Natural killer cell (primary cell): Measurements from ENCODE around the gene SMAP1. TPM values are rescaled to one million over a fixed set of nuclear protein-coding genes. Genes with fewer than 3 reads are reported as not detected.

Source experiments
- ATAC-seq, 3 donors: fragments of 150-1000 bp in 2 of 3; fragments of 200-7000 bp in 1 of 3; cut with Tn5 transposase; 1 replicate in 1 of 3; 2 replicates in 2 of 3; pipeline ENCODE4 v1.10.0; 2021; ENCODE audit warnings: mild to moderate bottlenecking in 2 of 3, moderate library complexity in 2 of 3
- DNase-seq, 2 donors: peaks; one replicate each; pipeline versions ENCODE4 v3.0.0 to v3.0.0-alpha.2; 2013 to 2021; ENCODE audit warnings: mixed read lengths in 1 of 2
- H3K27ac ChIP-seq: one replicate; pipeline ENCODE4 v1.5.1; 2013; ENCODE audit warnings: mild to moderate bottlenecking, low read length
- H3K27me3 ChIP-seq: one replicate; pipeline ENCODE4 v1.6.1; 2013; ENCODE audit warnings: low read length; ENCODE audit not compliant: control insufficient read depth, insufficient read depth
- H3K36me3 ChIP-seq: one replicate; pipeline ENCODE4 v1.6.1; 2013; ENCODE audit warnings: low read length; ENCODE audit not compliant: control insufficient read depth, insufficient read depth
- H3K4me1 ChIP-seq: one replicate; pipeline ENCODE4 v1.6.1; 2013; ENCODE audit warnings: low read length; ENCODE audit not compliant: control insufficient read depth, insufficient read depth
- H3K4me3 ChIP-seq: one replicate; pipeline ENCODE4 v1.5.1; 2013; ENCODE audit warnings: low read length
- H3K9me3 ChIP-seq: one replicate; pipeline ENCODE4 v1.6.1; 2013; ENCODE audit warnings: low read length; ENCODE audit not compliant: control insufficient read depth, insufficient read depth
- H3K27ac Mint-ChIP-seq, 2 donors: one replicate each; pipeline ENCODE4 v1.8.0; 2022; ENCODE audit warnings: mild to moderate bottlenecking in 2 of 2, mixed read lengths in 2 of 2, moderate library complexity in 1 of 2
- H3K27me3 Mint-ChIP-seq, 2 donors: one replicate each; pipeline ENCODE4 v1.8.0; 2022; ENCODE audit warnings: low read depth in 2 of 2, mixed read lengths in 2 of 2
- H3K36me3 Mint-ChIP-seq: one replicate; pipeline ENCODE4 v1.8.0; 2022; ENCODE audit warnings: mixed read lengths
- H3K4me1 Mint-ChIP-seq, 2 donors: one replicate each; pipeline ENCODE4 v1.8.0; 2022; ENCODE audit warnings: mixed read lengths in 2 of 2
- H3K4me3 Mint-ChIP-seq: one replicate; pipeline ENCODE4 v1.8.0; 2022; ENCODE audit warnings: mild to moderate bottlenecking, moderate library complexity, mixed read lengths
- H3K9me3 Mint-ChIP-seq, 2 donors: one replicate each; pipeline ENCODE4 v1.8.0; 2022; ENCODE audit warnings: mixed read lengths in 2 of 2
- WGBS: methylation state at CpG from one replicate; pipeline ENCODE4 v1.1.7; 2013; ENCODE audit warnings: missing lambda C conversion rate; ENCODE audit not compliant: insufficient coverage; 5-methylcytosine and 5-hydroxymethylcytosine counted together
- intact Hi-C: fragments of 100-400 bp; cut with micrococcal nuclease; formaldehyde crosslinking; loops from one replicate; pipeline ENCODE4 v1.14.2; 2022
- total RNA-seq, 4 donors: library from RNA; stranded (reverse); fragments of 120-200 nt in 1 of 4; gene quantifications; one replicate each; pipeline versions ENCODE4 v1.2.3 to v1.2.4, GENCODE V29; 2013 to 2022
- TF ChIP-seq, protein P1 (sequence below): fragments of 200-600 bp; IDR thresholded peaks from one replicate; pipeline ENCODE4 v1.8.0; 2022; ENCODE audit warnings: antibody characterized with exemption

SMAP1 gene
- total RNA-seq, 3 donors from 2014 or later (not counting 1 experiment from before 2014, with no cell fraction given): 28.6 to 35.4 (median 30.6) TPM

DNA sequence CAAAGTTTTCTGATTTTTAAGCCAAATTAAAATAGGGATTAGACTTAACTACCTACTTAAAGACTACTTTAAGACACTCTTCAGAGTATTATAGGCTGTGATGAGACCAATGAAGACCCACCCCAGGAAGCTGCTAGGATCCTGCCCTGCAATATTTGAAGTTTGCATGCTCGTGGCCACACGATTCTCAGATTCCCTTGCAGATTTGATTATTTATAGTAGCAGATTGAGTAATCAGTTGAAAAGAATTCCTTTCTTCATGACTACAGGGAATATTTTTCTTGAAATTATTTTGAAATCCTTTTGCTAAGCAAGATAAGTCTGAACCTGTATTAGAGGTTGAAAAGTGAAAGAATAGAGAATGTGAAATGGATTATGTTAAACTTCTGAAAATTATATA, 166.8 kb downstream of the SMAP1 start:
- 100% methylated on average over 2 of the region's 2 CpGs for WGBS
- Mint-ChIP-seq H3K4me1 (peaks cover 6 to 9% of the 10 kb centered on the region in 2 donors), H3K9me3 (no peaks in the 10 kb centered on the region), H3K36me3 (no peaks in the 10 kb centered on the region), H3K4me3 (no peak overlapping the region), H3K27me3 (no peaks in the 10 kb centered on the region), H3K27ac (no peak overlapping the region)
- DNase-seq (no peak), ATAC-seq (no peak)
- intact Hi-C loops: no loop called here
- Histone ChIP-seq H3K27me3 (no peaks in the 10 kb centered on the region), H3K27ac (no peak overlapping the region), H3K4me1 (no peaks in the 10 kb centered on the region), H3K9me3 (no peaks in the 10 kb centered on the region), H3K36me3 (no peaks in the 10 kb centered on the region), H3K4me3 (no peak overlapping the region)
- TF ChIP-seq, protein P1, sequence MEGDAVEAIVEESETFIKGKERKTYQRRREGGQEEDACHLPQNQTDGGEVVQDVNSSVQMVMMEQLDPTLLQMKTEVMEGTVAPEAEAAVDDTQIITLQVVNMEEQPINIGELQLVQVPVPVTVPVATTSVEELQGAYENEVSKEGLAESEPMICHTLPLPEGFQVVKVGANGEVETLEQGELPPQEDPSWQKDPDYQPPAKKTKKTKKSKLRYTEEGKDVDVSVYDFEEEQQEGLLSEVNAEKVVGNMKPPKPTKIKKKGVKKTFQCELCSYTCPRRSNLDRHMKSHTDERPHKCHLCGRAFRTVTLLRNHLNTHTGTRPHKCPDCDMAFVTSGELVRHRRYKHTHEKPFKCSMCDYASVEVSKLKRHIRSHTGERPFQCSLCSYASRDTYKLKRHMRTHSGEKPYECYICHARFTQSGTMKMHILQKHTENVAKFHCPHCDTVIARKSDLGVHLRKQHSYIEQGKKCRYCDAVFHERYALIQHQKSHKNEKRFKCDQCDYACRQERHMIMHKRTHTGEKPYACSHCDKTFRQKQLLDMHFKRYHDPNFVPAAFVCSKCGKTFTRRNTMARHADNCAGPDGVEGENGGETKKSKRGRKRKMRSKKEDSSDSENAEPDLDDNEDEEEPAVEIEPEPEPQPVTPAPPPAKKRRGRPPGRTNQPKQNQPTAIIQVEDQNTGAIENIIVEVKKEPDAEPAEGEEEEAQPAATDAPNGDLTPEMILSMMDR: no peak

DNA sequence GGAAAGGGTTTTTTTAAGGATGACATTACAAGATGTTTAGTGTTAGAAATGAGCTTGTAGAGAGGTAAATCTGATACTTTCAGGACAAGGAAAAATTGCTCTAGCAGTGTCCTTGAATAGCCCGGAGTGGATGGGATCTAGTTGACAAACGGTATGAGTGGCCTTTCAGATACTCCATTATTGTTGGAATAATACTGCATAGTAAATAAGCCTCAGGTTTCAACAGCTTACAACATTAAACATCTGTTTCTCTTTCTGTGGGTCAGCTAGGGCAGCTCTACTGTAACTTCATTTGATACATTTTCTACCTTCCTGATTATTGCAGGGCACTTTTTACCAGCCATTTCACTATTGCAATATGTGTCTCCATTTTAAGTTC, 171.2 kb downstream of the SMAP1 start:
- TF ChIP-seq, protein P1: no peak
- Histone ChIP-seq H3K4me3 (no peak overlapping the region), H3K4me1 (no peaks in the 10 kb centered on the region), H3K9me3 (no peaks in the 10 kb centered on the region), H3K36me3 (peaks cover 2% of the 10 kb centered on the region), H3K27me3 (no peaks in the 10 kb centered on the region), H3K27ac (no peak overlapping the region)
- no peaks in the 10 kb centered on the region for H3K27me3 Mint-ChIP-seq
- peak overlapping the region in 1 of 2 donors; percentile 47 for H3K27ac Mint-ChIP-seq
- intact Hi-C loops: no loop called here
- WGBS: 96% methylated on average over 2 of the region's 2 CpGs
- no peak for DNase-seq
- ATAC-seq: no peak
- no peak overlapping the region for H3K4me3 Mint-ChIP-seq
- H3K4me1 Mint-ChIP-seq: peaks cover 6 to 19% of the 10 kb centered on the region in 2 donors
- H3K36me3 Mint-ChIP-seq: no peaks in the 10 kb centered on the region
- H3K9me3 Mint-ChIP-seq: no peaks in the 10 kb centered on the region

DNA sequence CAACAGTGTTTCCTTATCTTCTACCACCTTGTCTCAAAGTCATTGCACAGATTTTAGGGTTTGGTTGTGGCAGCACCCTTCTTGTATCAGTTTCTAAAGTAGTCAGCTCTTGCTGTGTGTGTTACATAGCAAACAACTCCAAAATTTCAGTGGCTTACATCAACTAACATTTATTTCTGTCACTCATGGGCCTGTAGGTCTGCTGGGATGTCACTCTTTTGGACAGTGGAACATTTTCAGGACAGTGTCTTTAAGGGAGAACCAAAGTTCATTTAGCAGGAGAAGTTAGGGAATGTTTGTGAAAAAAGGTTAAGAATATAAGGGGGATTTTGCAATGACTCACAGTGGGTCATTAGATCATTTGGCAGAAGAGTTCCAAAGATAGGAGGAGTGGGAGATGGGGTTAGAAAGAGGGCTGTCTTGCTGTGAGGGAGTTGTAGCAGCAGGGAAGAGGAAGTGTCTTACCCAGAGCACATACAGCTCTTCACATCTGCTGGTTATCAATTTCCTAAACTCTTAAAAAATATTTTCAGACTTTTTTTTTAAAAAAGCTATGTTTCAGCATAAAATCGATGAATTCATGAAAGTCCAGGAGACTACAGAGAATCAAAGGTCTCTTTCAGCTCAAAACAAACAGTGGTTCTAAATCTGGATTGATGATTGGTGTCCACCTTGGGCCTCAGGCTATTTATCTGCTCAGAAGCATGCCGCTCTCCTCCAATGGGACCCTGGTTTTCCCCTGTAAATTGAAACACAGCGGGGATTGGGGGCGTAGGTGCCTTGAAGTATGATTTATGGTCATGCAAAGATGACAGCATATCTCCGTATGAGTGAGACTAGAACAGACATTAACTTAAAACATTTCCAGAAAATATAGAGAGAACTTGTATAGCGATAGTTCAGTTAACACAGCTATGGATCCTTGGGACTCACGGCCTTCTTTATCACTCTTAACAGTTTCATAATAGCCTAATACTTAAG, 171.9 kb downstream of the SMAP1 start:
- no peaks in the 10 kb centered on the region for H3K27me3 ChIP-seq
- no peak overlapping the region for H3K4me3 ChIP-seq
- TF ChIP-seq, protein P1: no peak
- no peak overlapping the region for H3K27ac ChIP-seq
- intact Hi-C loops: no loop called here
- H3K36me3 ChIP-seq: peaks cover 2% of the 10 kb centered on the region
- no peaks in the 10 kb centered on the region for H3K4me1 ChIP-seq
- WGBS: 97% methylated on average over 6 of the region's 7 CpGs
- peaks cover 5 to 16% of the 10 kb centered on the region in 2 donors for H3K4me1 Mint-ChIP-seq
- DNase-seq (no peak), ATAC-seq (no peak)
- H3K27me3 Mint-ChIP-seq: no peaks in the 10 kb centered on the region
- H3K27ac Mint-ChIP-seq: peak overlapping the region in 1 of 2 donors; percentile 47
- no peaks in the 10 kb centered on the region for H3K36me3 Mint-ChIP-seq
- no peak overlapping the region for H3K4me3 Mint-ChIP-seq
- H3K9me3 ChIP-seq: no peaks in the 10 kb centered on the region
- H3K9me3 Mint-ChIP-seq: no peaks in the 10 kb centered on the region
